ENCODE results near the gene NXT1. TPM values are rescaled to one million over a fixed set of nuclear protein-coding genes. Genes with fewer than 3 reads are reported as not detected.

The NXT1 gene
- total RNA-seq, 1 experiment from 2014 or later = 98.0 TPM

GRCh38 chr20:23399568-23400241 is 49.1 kb downstream of the NXT1 start:
- intact Hi-C loops (cut with micrococcal nuclease) = no loop called here
- Histone ChIP-seq H3K9ac (ENCODE audit: low read length) (no peak overlapping the region), H3F3A (ENCODE audit: low read length, unreplicated experiment) (no peaks in the 10 kb centered on the region), H3K36me3 (ENCODE audit: low read depth, low read length) (peaks cover 21% of the 10 kb centered on the region), H3K4me2 (ENCODE audit: low read length) (no peak overlapping the region), H3K27me3 (ENCODE audit: low read length) (no peaks in the 10 kb centered on the region), H3K4me1 (ENCODE audit: insufficient read depth, low read length) (no peaks in the 10 kb centered on the region), H4K20me1 (ENCODE audit: low read length) (peaks cover 4% of the 10 kb centered on the region; the same call in 1 of the 2 replicates), H3K27ac (ENCODE audit: low read length) (no peak overlapping the region), H3K9me3 (ENCODE audit: low read length) (no peaks in the 10 kb centered on the region), H3K79me2 (ENCODE audit: low read length) (peaks cover 22% of the 10 kb centered on the region), H2AFZ (ENCODE audit: low read length) (no peak overlapping the region), H3K9me2 (replicated peaks; ENCODE audit: low read length) (no peaks in the 10 kb centered on the region), H3K4me3 (ENCODE audit: low read length) (no peak overlapping the region)
- no TSS peak for BruUV-seq (replicated peaks)
- DNase-seq = peak; percentile 15
- ATAC-seq = peak; percentile 64
- CTCF ChIA-PET = interaction anchor here (0.7 kb wide), 1 partner anchor 50 kb away, joined by 3 read pairs; no protein-coding TSS in a partner anchor
- TF ChIP-seq EZH2phosphoT487 (IDR thresholded peaks at IDR 0.05; ENCODE audit: borderline replicate concordance, low read length) = no peak
- TF ChIP-seq EZH2 (IDR thresholded peaks at IDR 0.05; ENCODE audit: low read length, unreplicated experiment) = no peak
- no peak for TF ChIP-seq CTCF (conservative IDR thresholded peaks at IDR 0.05; ENCODE audit: low read depth, low read length)
- POLR2A ChIA-PET (ENCODE audit: unreplicated experiment) = no interaction called here

GRCh38 chr20:23401051-23401450 is 50.5 kb downstream of the NXT1 start:
- DNase-seq = no peak
- peaks cover 4% of the 10 kb centered on the region; the same call in 1 of the 2 replicates for H4K20me1 ChIP-seq (ENCODE audit: low read length)

More at GRCh38 chr20:23401051-23401450, 50.5 kb downstream of the NXT1 start:
- TF ChIP-seq CTCF (conservative IDR thresholded peaks at IDR 0.05; ENCODE audit: low read depth, low read length) (no peak), EZH2phosphoT487 (IDR thresholded peaks at IDR 0.05; ENCODE audit: borderline replicate concordance, low read length) (no peak), EZH2 (IDR thresholded peaks at IDR 0.05; ENCODE audit: low read length, unreplicated experiment) (no peak)
- Histone ChIP-seq H3K4me2 (ENCODE audit: low read length) (no peak overlapping the region), H3K9ac (ENCODE audit: low read length) (no peak overlapping the region), H3K9me2 (replicated peaks; ENCODE audit: low read length) (no peaks in the 10 kb centered on the region), H3K27me3 (ENCODE audit: low read length) (no peaks in the 10 kb centered on the region), H3F3A (ENCODE audit: low read length, unreplicated experiment) (no peaks in the 10 kb centered on the region), H3K79me2 (ENCODE audit: low read length) (peaks cover 35% of the 10 kb centered on the region), H3K27ac (ENCODE audit: low read length) (no peak overlapping the region), H3K36me3 (ENCODE audit: low read depth, low read length) (peaks cover 11% of the 10 kb centered on the region; the same call in 1 of the 2 replicates), H3K4me1 (ENCODE audit: insufficient read depth, low read length) (no peaks in the 10 kb centered on the region), H3K9me3 (ENCODE audit: low read length) (no peaks in the 10 kb centered on the region), H2AFZ (ENCODE audit: low read length) (no peak overlapping the region), H3K4me3 (ENCODE audit: low read length) (no peak overlapping the region)
- intact Hi-C loops (cut with micrococcal nuclease) = no loop called here
- BruUV-seq (replicated peaks) = no TSS peak
- ATAC-seq = no peak
- CTCF ChIA-PET = no interaction called here
- POLR2A ChIA-PET (ENCODE audit: unreplicated experiment) = no interaction called here

Data from PC-3 (cell line).